GM12878 (cell line): ENCODE measurements around the gene TUBA1A. TPM values are rescaled to one million over a fixed set of nuclear protein-coding genes. Genes with fewer than 3 reads are reported as not detected.
"Not testable (repeated sequence)": the region's sequence is repeated elsewhere in the genome, so short reads cannot be mapped to it uniquely, and the experiment has no call there.

Experiments
- ATAC-seq: fragments of 200-7000 bp; cut with Tn5 transposase; 3 replicates; pipeline ENCODE4 v1.9.1; 2020; ENCODE audit warnings: mild to moderate bottlenecking, moderate library complexity
- BruUV-seq: library from RNA; stranded (reverse); fragments of 400-500 nt; replicated peaks from 2 replicates; lab custom pipeline; 2021; lab: Mats Ljungman, UMichigan
- CTCF ChIA-PET: fragments of 300-600 bp; sonication (Branson Sonifier 250); formaldehyde crosslinking; extraction: SDS; loops from one replicate; lab custom pipeline; 2021; ENCODE audit warnings: inconsistent platforms; lab: Yijun Ruan, JAX
- POLR2A ChIA-PET: fragments of 350-600 bp; formaldehyde crosslinking; extraction: SDS; loops from one replicate; lab custom pipeline; 2021; ENCODE audit warnings: inconsistent platforms; lab: Charles Lee
- RAD21 ChIA-PET: fragments of 300-600 bp; sonication (Branson Sonifier 250); formaldehyde crosslinking; loops from one replicate; lab custom pipeline; 2023; ENCODE audit warnings: antibody characterized with exemption; ENCODE audit not compliant: unreplicated experiment; lab: Charles Lee
- SMC1A ChIA-PET: fragments of 300-600 bp; sonication (Branson Sonifier 250); formaldehyde crosslinking; loops from one replicate; lab custom pipeline; 2023; ENCODE audit not compliant: unreplicated experiment, uncharacterized antibody; lab: Charles Lee
- DNase-seq: peaks from one replicate; pipeline ENCODE4 v3.0.0-alpha.2; 2011; ENCODE audit warnings: low read depth, low spot score
- FAIRE-seq: peaks from 3 replicates; lab custom pipeline; 2011; peaks lifted over from hg19 to GRCh38; lab: Jason Lieb, UNC
- H2AFZ ChIP-seq: 2 replicates; pipeline ENCODE4 v1.6.0; 2011; ENCODE audit warnings: low read depth, low read length, control low read depth; ENCODE audit not compliant: control insufficient read depth
- H3K27ac ChIP-seq: 2 replicates; pipeline ENCODE4 v1.5.1; 2011; ENCODE audit warnings: control low read depth; ENCODE audit not compliant: control insufficient read depth, insufficient read depth
- H3K27me3 ChIP-seq, 2 experiments: replicated peaks in 1 of 2; 2 replicates each; pipeline versions ENCODE4 v1.6.0 to v1.6.1; 2011; ENCODE audit warnings: low read length in 1 of 2; ENCODE audit not compliant: control insufficient read depth in 2 of 2, insufficient read depth in 2 of 2
- H3K36me3 ChIP-seq, 2 experiments: 2 replicates each; pipeline ENCODE4 v1.5.1; 2011; ENCODE audit warnings: low read length in 1 of 2; ENCODE audit not compliant: control insufficient read depth in 2 of 2, insufficient read depth in 2 of 2
- H3K4me1 ChIP-seq: 2 replicates; pipeline ENCODE4 v1.6.1; 2011; ENCODE audit warnings: mild to moderate bottlenecking, low read length, moderate library complexity, mixed read lengths; ENCODE audit not compliant: control insufficient read depth, insufficient read depth
- H3K4me2 ChIP-seq: 2 replicates; pipeline ENCODE4 v1.6.0; 2011; ENCODE audit warnings: control low read depth; ENCODE audit not compliant: control insufficient read depth, insufficient read depth
- H3K4me3 ChIP-seq: fragments of 200-600 bp; sonication (generic); 2 replicates; pipeline ENCODE4 v1.5.1; 2016
- H3K79me2 ChIP-seq: 2 replicates; pipeline ENCODE4 v1.6.0; 2011; ENCODE audit warnings: low read length; ENCODE audit not compliant: control insufficient read depth, insufficient read depth
- H3K9ac ChIP-seq: 2 replicates; pipeline ENCODE4 v1.8.0; 2011; ENCODE audit warnings: low read length, control low read depth, mixed read lengths; ENCODE audit not compliant: control insufficient read depth, insufficient read depth
- H3K9me3 ChIP-seq: replicated peaks from 3 replicates; pipeline ENCODE4 v1.5.1; 2011; ENCODE audit warnings: mild to moderate bottlenecking, low read length; ENCODE audit not compliant: control insufficient read depth, insufficient read depth
- H4K20me1 ChIP-seq: 2 replicates; pipeline ENCODE4 v1.6.0; 2011; ENCODE audit not compliant: control insufficient read depth, insufficient read depth
- ATF7 ChIP-seq: fragments of 450-650 bp; IDR thresholded peaks from 2 replicates; pipeline ENCODE4 v1.6.1; 2016; ENCODE audit warnings: low read depth, mild to moderate bottlenecking
- FOXK2 ChIP-seq: fragments of 450-650 bp; IDR thresholded peaks from 2 replicates; pipeline ENCODE4 v1.6.1; 2017; ENCODE audit warnings: mild to moderate bottlenecking, moderate library complexity
- IKZF2 ChIP-seq, 2 experiments: fragments of 450-650 bp; IDR thresholded peaks; 2 replicates each; pipeline ENCODE4 v1.6.1; 2017; ENCODE audit warnings: mild to moderate bottlenecking in 2 of 2, moderate library complexity in 2 of 2
- LARP7 ChIP-seq: fragments of 450-650 bp; IDR thresholded peaks from 2 replicates; pipeline ENCODE4 v1.6.1; 2017; ENCODE audit warnings: mild to moderate bottlenecking
- MYB ChIP-seq: fragments of 150-350 bp; IDR thresholded peaks from 2 replicates; pipeline ENCODE4 v1.6.1; 2014; ENCODE audit warnings: mild to moderate bottlenecking, low read depth, low read length, borderline replicate concordance
- SIX5 ChIP-seq: IDR thresholded peaks from 2 replicates; pipeline ENCODE4 v1.6.1; 2011; ENCODE audit warnings: mild to moderate bottlenecking, low read depth, low read length, moderate library complexity; ENCODE audit not compliant: severe bottlenecking
- TAF1 ChIP-seq: IDR thresholded peaks from 2 replicates; pipeline ENCODE4 v1.6.1; 2011; ENCODE audit warnings: mild to moderate bottlenecking, low read depth, low read length, borderline replicate concordance
- USF1 ChIP-seq: IDR thresholded peaks from 2 replicates; pipeline ENCODE4 v1.6.1; 2011; ENCODE audit warnings: borderline replicate concordance, low read depth, mild to moderate bottlenecking, moderate library complexity, mixed read lengths, low read length; ENCODE audit not compliant: insufficient read depth; ENCODE audit errors: extremely low read length
- WGBS: methylation state at CpG from one replicate; pipeline ENCODE4 v1.1.6; 2016; ENCODE audit warnings: low lambda C conversion rate; ENCODE audit not compliant: insufficient replicate concordance, insufficient coverage; ENCODE audit errors: missing lambda C conversion rate; 5-methylcytosine and 5-hydroxymethylcytosine counted together
- in situ Hi-C: fragments of 300-500 bp; cut with MboI; formaldehyde crosslinking; loops from 9 replicates; pipeline ENCODE4 v1.14.3; 2018; ENCODE audit warnings: mixed read lengths
- intact Hi-C: fragments of 100-400 bp; cut with micrococcal nuclease; formaldehyde crosslinking; loops from one replicate; pipeline ENCODE4 v1.14.2; 2022; ENCODE audit not compliant: unreplicated experiment
- polyA plus RNA-seq, 11 experiments: library from polyadenylated mRNA; depleted of rRNA in 4 of 11; unstranded in 6 of 11; stranded (reverse) in 5 of 11; fragments of >200 nt; fragmentation: Nextera tagmentation in 4 of 11; fragmentation: Illumina TruSeq in 1 of 11; extraction: Ambion mirVana in 4 of 11; extraction: Trizol in 1 of 11; gene quantifications; 1 replicate in 1 of 11; 2 replicates in 10 of 11; pipeline versions ENCODE4 v1.2.1 to v1.2.3, GENCODE V29; 2011 to 2016; ENCODE audit warnings: inconsistent platforms in 2 of 11, missing spikeins in 2 of 11, low read depth in 1 of 11
- total RNA-seq, 4 experiments: library from RNA; depleted of rRNA in 3 of 4; stranded (reverse); fragments of >200 nt in 3 of 4; fragmentation: Illumina TruSeq in 1 of 4; extraction: Trizol in 1 of 4; gene quantifications; 2 replicates each; pipeline versions ENCODE4 v1.2.1 to v1.2.3, GENCODE V29; 2013 to 2021
- TF ChIP-seq, protein P1 (sequence below): fragments of 450-650 bp; IDR thresholded peaks from 2 replicates; pipeline ENCODE4 v1.6.1; 2014; ENCODE audit warnings: mild to moderate bottlenecking
- TF ChIP-seq, protein P2 (sequence below): fragments of 450-650 bp; IDR thresholded peaks from 2 replicates; pipeline ENCODE4 v1.6.1; 2017; ENCODE audit warnings: mild to moderate bottlenecking, low read depth, inconsistent platforms; ENCODE audit not compliant: poor library complexity, severe bottlenecking

Gene TUBA1A
- total and polyA plus RNA-seq, 10 of the 15 experiments (the other 5 are each of a cell fraction or from before 2014, with no cell fraction given), result 129 to 496 (median 249) TPM

DNA sequence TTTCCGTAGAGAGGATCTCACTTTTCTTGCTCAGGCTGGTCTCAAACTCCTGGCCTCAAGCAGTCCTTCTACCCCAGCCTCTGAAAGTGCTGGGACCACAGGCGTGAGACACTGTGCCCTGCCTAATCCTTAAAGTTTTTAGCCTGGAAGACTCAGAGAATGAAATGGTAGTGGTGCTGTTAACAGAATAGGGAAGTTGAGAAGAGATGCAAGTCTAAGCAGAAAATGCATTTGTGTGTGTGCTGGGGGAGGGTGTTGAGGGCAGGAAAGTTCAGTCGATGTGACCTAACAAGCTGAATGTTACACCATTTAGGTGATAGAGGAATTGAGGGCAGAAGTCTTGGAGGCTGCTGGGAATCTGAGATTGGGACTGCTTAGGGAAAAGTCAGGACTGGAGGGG, 6.9 kb upstream of the TUBA1A start (continued):
- TF ChIP-seq, protein P1, sequence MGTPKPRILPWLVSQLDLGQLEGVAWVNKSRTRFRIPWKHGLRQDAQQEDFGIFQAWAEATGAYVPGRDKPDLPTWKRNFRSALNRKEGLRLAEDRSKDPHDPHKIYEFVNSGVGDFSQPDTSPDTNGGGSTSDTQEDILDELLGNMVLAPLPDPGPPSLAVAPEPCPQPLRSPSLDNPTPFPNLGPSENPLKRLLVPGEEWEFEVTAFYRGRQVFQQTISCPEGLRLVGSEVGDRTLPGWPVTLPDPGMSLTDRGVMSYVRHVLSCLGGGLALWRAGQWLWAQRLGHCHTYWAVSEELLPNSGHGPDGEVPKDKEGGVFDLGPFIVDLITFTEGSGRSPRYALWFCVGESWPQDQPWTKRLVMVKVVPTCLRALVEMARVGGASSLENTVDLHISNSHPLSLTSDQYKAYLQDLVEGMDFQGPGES, result no peak
- no peak for TF ChIP-seq ATF7
- no peak for TF ChIP-seq MYB
- TF ChIP-seq USF1, result no peak
- no peak for TF ChIP-seq TAF1
- TF ChIP-seq FOXK2, result no peak
- no peak for TF ChIP-seq SIX5
- TF ChIP-seq LARP7, result no peak
- TF ChIP-seq, protein P2, sequence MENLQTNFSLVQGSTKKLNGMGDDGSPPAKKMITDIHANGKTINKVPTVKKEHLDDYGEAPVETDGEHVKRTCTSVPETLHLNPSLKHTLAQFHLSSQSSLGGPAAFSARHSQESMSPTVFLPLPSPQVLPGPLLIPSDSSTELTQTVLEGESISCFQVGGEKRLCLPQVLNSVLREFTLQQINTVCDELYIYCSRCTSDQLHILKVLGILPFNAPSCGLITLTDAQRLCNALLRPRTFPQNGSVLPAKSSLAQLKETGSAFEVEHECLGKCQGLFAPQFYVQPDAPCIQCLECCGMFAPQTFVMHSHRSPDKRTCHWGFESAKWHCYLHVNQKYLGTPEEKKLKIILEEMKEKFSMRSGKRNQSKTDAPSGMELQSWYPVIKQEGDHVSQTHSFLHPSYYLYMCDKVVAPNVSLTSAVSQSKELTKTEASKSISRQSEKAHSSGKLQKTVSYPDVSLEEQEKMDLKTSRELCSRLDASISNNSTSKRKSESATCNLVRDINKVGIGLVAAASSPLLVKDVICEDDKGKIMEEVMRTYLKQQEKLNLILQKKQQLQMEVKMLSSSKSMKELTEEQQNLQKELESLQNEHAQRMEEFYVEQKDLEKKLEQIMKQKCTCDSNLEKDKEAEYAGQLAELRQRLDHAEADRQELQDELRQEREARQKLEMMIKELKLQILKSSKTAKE, result no peak
- no peak for TF ChIP-seq IKZF2 (IDR thresholded peaks at IDR 0.05)

GRCh38 chr12:49193746-49194145, 4.9 kb upstream of the TUBA1A start:
- H3K27ac ChIP-seq, H3K4me1 ChIP-seq, H2AFZ ChIP-seq, H3K36me3 ChIP-seq, RAD21 ChIA-PET, POLR2A ChIA-PET, BruUV-seq, H3K79me2 ChIP-seq, in situ Hi-C loops, FAIRE-seq, H3K4me2 ChIP-seq, H3K27me3 ChIP-seq, H3K9me3 ChIP-seq, H3K9ac ChIP-seq, DNase-seq, H3K4me3 ChIP-seq, ATAC-seq, H4K20me1 ChIP-seq, intact Hi-C loops: not testable (repeated sequence)
- SMC1A ChIA-PET, result interaction anchor here (0.7 kb wide), 1 partner anchor 19 kb away, joined by 3 read pairs; no protein-coding TSS in a partner anchor
- CTCF ChIA-PET, result interaction anchor here (0.7 to 1.3 kb wide), 2 partner anchors 8 to 102 kb away, joined by 3 read pairs; no protein-coding TSS in a partner anchor
- 59% methylated on average over 4 of the region's 4 CpGs for WGBS

DNA sequence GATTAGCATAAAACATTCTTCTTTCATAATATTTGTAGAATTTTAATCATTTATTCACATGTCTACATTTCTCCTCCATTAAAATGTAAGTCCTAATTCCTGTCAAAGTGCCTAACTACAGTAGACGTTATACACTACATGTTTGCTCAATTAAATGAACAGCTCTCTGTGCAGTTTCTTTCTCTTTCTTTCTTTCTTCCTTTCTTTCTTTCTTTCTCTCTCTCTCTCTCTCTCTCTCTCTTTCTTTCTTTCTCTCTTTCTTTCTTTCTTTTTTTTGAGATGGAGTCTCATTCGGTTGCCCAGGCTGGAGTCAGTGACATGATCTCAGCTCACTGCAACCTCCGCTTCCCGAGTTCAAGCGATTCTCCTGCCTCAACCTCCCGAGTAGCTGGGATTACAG, 2.6 kb upstream of the TUBA1A start:
- H3K4me1 ChIP-seq, H4K20me1 ChIP-seq, H3K9ac ChIP-seq, POLR2A ChIA-PET, H3K9me3 ChIP-seq, H3K4me2 ChIP-seq, RAD21 ChIA-PET, ATAC-seq, FAIRE-seq, H3K27ac ChIP-seq, H2AFZ ChIP-seq, H3K79me2 ChIP-seq, CTCF ChIA-PET, BruUV-seq, in situ Hi-C loops, H3K4me3 ChIP-seq, H3K36me3 ChIP-seq, DNase-seq, H3K27me3 ChIP-seq, SMC1A ChIA-PET: not testable (repeated sequence)
- intact Hi-C loops, result loop anchor here (2.0 kb wide), 1 partner anchor 53 kb away; no protein-coding TSS in a partner anchor
- 89% methylated on average over 6 of the region's 6 CpGs for WGBS
